NCI-H146 (cell line): ENCODE data around the gene DUSP3.

Experiments
- DNase-seq: peaks from one replicate; lab custom pipeline; 2025; lab: John Stamatoyannopoulos, UW

The DUSP3 gene

DNA sequence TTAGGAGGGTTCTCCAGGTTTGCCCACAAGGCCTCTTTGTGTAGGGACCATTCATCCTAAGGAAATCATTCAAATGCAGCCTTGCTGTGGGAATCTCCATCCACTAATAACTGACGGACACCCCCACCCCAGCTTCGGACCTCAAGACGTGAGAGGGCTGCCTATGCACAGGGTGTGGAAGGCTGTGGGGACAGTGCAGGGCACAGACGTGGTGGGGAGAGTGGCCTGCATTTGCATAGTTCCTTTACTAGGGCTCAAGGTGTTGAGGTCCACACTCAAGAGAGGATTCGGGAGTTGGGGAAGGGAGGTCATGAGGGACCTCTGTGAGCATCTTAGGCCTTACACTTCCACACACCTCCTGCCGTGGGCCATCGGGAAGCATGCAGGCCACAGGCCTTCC lies 9.8 kb downstream of the DUSP3 start:
- DNase-seq = no peak

DNA sequence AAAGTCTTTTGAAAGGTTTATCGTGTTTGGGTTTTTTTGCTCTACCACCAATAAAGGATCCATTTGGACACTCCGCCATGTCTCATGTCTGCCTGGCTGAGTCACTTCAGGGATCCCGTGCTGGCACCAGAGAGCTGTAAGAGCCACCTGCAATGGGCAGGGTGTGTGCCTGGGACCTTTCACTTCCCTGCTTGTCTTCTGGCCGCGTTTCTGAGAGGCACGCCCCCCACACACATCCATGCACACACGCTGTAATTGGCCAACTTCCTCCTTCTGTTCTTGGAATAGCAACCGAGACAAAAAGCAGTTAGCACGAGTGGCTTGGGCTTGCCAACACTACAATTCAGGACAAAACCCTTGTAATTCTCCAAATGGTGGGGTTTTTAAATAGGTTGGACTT lies 10.4 kb downstream of the DUSP3 start:
- no peak for DNase-seq

DNA sequence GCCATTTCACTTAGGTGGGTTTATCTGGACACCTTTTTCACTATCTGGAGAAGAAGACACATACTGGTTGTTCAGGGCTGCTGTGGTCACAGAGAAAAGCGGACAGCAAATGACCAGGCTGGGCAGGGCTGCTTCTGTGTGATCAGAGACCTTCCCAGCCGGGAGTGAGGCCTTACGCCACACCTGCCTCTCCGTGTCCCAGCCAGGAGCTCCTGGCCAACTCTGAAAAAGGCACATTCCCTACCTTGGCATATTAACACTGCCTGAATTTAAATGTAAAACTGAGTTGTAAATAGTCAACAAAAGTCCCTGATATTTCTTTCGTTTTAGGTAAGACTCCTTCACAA lies 11.1 kb downstream of the DUSP3 start:
- DNase-seq = no peak

DNA sequence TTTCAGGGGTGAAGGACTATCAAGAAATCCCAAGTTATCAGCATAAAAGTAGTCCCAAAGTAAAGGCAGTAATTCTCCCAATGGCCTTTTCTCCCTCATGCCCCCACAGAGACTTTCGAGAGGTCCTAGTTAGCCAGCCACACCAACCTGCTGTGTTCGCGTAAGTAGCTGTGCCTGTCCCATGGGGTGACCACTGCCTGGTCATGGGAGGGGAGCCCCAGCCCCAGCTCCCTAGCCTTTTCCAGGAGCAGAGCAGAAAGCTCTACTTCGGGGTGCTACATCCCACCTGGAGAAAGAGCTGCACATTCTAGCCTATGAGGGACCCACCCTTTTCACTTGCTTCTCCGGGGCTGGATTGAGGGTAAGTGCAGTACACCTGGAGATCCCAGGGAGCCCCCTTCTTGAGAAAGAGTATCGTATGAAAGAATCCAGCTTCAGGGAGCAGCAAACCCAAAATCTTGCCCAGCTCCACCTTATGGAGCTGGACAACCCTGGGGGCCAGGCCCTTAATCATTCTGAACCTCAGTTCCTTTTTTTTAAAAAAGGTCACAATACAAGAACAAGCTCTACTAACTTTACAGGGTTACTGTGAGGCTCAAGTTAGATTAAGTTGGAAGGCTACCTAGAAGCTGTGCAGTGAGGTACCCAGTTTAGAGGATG lies 11.6 kb downstream of the DUSP3 start:
- no peak for DNase-seq

DNA sequence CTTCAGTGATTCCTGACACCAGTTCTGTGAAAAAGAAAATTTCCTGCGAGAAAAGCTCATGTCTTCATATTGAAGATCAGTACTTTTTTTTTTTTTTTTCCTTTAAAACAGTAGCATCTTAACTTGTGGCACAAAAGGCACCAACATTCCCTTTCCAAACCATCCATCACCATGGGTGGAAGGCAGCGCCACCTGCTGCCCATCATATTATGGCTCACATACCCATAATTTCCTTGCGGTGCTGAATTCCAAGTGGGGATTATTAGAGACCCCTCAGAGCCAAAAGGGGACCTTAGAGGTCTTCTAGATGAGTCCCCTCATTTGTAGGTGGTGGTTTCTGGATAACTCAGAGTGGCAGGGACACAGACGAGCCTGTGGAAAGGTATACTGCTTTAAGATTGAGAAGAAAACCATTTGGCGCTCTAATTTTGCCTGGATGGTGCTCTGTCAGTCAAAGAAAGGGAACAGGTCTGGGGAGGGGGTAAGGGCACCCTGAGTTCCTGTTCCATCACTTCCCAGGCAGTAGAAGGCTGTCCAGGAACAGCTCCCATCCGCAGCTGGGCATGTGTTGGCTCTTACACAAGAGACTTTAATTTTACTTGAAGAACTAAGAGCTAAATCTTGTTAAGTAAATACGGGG lies 12.2 kb downstream of the DUSP3 start:
- peak; percentile 9 for DNase-seq

DNA sequence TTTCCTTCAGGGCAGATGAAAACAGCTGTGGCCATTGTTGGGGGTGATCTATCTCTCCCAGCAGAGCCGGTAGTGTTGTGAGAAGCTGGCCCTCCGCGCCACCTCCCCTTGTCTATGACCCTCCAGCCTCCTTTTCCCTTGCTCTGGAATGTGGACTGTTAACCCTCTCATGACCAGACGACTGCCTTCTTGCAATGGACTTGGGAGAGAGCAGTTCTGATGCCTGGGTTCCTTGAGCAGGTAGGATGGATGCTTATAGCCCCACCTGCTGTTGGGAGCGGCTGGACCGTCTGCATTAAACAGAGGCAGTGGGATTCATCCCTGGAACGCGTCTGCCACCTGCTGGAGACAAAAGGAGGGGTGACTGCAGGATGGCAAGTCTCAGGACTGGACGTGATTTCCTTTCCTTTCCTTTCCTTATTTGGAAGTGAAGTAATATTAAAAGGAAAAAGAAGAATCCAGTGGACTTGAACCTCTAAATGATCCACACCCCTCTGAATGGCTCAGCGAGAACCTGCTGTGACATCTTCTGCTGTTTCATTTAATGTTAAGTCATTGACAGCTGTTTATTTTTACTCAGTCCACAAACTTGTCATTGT lies 18.4 kb downstream of the DUSP3 start:
- DNase-seq = peak; percentile 88

DNA sequence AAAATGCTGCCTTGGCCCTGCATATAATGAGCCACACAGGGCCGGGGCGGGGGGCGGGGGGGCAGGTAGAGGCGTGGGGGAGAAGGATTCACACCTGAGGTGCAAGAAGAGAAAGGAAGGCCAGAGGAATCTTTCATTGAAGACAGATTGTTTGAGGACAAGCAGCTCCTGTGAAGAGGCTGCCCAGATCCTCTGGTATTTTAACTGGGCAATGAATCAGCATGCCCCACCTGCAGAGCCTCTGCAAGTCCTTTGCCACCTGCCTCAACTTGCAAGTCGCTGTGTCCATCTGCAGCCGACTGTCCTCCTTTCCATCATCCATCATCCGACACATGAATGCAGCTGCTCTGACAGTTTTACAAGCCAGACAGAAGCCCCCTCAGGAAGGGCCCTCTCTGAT lies 18.9 kb downstream of the DUSP3 start:
- DNase-seq = no peak

DNA sequence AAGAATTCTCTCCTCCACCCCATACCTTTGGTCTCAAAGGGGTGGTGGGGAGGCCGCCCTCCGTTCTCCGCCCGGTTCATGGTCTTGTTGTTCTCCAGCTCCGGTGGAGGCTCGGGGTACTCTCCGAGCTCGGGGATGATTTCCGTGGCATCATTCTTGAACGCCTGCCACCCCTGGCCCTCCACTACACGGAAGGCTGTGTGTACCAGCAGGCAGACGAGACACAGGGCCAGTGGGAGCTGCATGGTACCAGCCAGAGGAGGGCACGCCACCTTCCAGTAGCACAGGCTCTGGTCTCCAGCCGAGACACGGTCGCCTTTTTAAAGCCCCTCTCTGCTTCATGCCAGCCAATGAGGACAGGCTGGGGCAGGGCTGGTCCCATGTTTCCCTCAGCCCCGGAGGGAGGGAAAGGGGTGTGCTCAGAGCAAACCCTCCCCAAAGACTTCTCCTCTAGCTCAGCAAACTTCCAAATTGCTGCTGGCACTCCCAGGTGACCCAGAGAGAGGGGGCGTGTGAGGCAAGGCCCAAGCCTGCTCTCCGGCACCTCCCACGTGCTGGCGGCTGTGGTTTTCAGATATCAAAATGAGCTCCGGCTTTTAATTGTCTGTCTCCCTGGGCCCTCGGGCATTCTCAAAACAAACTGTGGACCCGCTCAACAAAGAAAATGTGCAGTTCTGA lies 20.1 kb downstream of the DUSP3 start, which contains the start of gene SOST:
TSS of gene SOST (minus strand) at position 295 of the 678 bp plus-strand sequence. CDS start at position 245, 50 bp downstream.
- DNase-seq = no peak

DNA sequence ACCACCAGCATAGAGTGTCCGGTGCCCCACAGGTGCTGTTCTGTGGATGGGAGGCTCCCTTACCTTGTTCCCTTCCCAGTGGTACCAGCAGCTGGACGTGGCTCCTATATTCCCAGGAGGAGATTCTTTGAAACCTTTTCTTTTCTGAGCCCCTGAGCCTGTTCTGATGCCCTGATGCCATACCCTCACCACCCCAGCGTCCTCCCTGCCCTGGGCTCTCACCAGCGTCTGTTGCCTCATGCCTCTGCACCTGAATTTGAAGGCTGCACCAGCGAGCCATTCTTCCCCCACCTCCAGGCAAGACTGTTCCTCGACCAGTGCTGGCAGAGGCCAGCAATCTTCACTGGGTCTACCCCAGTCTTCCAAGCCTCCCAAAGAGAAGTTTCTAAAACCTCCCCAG lies 20.7 kb downstream of the DUSP3 start:
- DNase-seq = no peak

DNA sequence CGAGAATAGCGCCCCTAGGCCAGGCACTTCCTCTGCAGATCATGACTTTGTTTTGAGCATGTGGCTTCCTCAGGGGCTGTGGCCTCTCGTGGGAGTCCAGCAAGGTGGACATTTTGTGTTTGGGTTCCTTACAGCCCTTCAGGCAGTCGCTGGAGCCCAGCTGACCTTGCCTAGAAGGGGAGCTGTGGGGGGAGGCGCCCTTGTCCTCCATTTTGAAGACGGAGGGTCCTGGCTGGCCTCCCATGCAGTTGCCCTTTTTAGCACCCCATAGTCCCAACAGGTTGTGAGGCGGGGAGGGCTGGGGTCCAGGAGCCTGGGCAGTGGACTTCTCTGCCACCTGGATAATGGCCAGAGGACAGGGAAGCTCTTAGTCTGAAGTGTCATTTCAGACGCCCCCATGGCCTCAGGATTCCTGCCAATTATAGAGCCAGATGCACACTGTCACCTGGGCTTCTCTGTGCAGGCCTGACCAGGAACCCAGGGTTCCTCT lies 21.6 kb downstream of the DUSP3 start:
- DNase-seq = no peak

DNA sequence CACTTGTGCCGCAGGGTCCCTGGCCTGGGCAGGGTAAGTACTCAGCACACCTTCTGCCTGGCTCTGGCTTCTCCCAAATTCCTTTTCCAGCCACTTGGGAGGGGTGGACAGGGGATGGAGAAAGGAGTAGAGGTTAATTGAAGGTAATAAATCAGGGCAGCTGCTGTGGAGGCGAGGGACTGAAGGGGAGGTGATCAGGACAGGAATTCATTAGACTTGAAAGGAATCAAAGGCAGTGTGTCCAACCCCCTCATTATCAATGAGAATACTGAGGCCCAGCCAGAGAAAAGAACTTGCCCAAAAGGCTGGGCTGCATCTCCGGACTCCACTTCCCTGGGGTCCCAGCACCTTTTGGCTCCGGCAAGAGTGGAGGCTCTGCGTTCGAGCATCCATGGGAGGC lies 22.6 kb downstream of the DUSP3 start:
- DNase-seq = no peak

DNA sequence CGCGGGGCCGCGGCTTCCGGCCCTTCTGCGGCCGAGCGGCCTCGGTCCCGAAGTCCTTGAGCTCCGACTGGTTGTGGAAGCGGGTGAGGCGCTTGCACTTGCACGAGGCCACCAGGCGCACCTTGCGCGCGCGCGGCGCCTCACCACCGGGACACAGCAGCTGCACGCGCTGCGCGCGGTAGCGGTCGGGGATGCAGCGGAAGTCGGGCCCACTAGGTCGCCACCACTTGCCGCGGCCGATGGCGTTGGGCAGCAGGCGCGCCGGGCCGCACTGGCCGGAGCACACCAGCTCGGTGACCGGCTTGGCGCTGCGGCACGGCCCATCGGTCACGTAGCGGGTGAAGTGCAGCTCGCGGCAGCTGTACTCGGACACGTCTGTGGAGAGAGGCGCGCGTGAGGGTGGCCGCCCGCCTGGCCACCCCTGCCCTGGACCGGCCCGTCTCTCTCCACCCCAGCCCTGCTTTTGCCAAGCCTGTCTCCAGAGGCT lies 23.3 kb downstream of the DUSP3 start:
- DNase-seq = peak; percentile 65

DNA sequence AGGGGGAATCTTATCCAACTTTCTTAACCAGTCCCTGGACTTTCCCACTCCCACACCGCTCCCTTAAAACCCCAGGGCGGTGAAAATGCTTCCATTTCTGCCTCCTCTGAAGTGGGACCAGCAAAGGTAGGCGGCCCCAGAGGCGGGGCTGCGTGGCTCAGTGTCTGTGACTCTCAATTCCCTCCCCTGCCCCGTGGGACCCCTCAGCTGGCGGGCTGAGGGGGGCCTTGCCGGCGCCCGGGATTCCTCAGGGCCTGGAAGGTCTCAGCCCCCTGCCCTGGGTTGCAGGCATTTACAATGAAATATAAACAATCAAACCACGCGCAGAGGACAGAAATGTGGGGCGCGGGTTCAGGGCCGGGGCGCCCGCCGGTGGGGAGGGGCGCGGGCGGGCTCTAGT lies 23.8 kb downstream of the DUSP3 start:
- no peak for DNase-seq

DNA sequence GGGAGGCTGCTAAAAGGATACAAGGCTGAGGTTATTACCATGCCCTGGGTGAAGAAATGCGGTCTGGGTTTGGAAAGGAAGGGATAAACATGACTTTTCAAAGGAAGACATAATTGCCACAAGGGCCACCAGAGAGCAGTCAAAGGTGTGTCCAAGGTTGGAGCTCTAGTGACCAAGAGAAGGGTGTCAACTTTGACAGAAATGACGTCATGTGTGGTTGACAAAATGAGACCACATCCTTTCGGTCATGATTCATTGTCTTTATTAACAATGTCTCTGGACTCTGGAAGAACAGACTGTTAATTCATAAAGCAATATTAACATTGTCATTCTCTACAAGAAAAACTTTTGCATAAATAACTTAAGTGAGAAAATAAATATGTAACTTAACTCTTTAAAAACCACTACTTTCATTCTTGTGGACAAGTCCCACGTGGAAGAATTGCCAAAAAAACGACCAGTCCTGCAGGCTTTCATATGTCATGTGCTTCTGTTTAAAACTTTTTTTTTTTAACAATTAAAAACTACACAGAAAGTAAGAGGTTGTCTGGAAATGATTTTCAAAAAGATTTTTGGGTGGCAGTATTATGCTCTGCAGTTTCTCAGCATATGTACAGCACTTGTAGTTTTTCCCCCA lies 25.2 kb downstream of the DUSP3 start:
- DNase-seq = no peak

DNA sequence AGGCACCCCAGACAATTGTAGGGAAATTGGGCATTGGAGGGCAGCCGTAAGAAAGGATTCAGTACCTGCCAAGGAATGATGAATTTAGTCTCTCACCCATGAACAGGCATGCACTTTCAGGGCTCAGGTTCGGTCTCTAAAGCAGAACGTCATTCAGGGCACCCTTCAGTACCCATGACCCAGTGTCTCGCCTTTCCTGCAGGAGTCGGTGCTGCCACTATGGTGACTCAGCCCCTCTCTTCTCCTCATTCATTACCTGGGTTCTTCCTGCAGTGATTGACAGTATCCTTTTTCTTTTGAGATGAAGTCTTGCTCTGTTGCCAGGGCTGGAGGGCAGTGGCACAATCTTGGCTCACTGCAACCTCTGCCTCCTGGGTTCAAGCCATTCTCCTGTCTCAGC lies 28.6 kb downstream of the DUSP3 start:
- DNase-seq = no peak

DNA sequence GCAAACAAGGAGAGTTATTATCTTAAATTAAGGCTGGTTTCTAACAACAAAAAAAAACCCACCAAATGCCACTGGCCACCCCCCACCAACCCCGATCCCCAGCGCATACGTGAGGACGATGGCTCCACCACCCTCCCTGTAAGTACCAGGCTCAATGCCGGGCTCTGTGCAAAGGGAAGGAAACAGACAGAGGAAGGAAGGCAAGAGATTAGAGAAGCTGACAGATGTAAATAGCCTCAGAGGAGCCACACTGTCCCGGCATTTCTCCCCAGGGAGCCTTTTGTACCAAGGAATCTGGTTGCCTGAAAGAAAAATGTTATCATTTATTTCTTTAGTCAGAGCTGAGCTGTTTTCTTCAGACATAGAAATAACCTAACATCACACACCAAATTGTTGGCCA lies 33.2 kb downstream of the DUSP3 start:
- no peak for DNase-seq

DNA sequence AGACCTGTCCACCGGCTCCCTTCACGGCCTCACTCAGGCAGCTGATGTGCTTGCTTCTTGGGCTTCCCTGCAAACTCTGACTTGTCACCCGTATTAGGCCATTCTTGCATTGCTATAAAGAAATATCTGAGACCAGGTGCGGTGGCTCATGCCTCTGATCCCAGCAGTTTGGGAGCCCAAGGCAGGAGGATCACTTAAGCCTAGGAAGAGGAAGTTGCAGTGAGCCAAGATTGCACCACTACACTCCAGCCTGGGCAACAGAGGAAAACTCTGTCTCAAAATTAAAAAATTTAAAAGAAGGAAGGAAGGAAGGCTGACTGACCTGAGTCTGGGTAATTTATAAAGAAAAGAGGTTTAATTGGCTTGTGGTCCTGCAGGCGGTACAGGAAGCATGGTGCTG lies 37.1 kb downstream of the DUSP3 start:
- no peak for DNase-seq

DNA sequence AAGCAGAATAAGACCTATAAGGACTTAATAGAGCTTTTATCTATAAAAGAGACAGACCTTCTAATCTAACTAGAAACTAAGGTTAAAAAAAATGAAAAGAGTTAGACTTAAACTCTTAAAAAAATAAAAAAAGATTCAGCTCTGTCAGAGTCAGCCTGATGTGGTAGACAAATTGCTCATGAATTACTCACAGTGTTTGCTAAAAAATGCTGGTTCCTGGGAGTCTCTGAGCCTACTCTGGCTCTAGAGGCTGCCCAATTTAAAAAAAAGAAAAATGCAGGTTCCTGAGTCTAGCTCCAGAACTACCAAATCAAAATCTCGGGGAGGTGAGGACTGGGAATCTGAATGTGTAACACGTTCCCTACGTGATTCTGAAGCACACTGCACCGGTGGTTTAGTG lies 38.2 kb downstream of the DUSP3 start:
- DNase-seq = no peak

DNA sequence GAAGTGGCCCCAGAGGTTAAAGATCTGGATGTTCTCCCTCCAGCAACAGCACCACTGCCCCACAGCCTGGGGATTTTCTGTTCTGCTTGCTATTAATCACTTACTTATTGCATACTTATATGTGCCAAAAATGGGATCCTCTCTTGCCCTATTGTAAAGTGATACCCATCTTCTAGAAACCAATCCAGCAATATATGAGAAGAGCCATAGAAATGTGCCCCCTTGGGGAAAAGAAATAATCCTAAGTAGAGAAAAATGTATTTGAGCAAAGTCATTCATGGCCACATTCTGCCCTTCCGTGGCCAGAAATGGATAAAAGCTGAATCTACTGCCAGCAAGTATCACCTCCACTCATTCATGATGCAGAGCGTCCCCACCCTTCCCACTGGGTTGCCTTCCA lies 41.1 kb downstream of the DUSP3 start:
- no peak for DNase-seq

DNA sequence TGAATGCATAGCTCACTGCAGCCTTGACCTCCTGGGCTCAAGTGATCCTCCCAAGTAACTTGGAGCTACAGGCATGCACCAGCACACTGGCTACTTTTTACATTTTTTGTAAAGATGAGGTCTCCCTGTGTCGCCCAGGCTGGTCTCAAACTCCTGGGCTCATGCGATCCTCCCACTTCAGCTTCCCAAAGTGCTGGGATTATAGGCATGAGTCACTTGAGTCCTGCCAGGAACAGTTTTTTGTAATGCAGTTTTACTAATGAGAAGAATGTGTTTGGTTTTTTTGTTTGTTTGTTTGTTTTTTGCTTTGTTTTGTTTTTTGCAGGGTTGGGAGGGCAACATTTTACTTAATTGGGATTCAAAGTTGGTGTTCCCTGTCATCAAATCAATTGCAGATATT lies 42.4 kb downstream of the DUSP3 start:
- no peak for DNase-seq

DNA sequence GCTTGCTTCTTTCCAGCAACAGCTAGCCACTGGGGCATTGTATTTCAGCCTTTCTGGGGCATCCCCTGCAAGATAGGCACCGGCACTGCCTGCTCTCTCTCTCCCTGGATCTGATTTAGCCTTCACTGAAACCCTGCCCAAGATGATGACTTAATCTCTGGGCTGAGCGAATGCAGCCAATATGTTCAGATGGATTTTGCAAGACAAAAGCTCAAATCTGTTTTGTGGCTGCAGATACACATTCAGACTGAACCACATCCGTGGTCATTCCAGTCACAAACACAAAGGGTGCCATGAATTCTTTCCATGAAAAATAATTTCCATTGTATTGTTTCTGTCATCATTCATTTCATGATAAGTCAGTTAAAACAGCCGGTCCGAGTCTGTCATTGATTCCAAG lies 44.4 kb downstream of the DUSP3 start:
- DNase-seq = no peak

DNA sequence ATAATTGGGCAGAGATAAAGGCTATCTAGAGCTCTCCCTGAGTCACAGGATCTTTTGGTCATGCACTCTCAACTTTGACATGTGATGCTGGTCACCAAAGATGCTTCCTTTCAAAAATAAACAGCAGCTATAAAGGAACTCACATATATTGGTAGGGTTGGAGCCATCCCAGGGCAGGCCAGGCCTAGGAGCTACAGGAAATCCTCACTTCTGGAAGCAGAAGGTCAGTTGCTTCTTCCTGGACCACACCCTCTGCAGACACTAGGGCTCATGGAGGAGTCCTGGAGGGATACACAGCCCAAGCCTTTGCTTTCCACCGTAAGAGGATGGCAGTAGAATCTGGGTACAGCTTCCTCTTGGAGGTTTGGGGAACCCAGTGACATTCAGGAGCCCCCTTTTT lies 44.8 kb downstream of the DUSP3 start:
- DNase-seq = no peak
